Pulmonary artery endothelial cell (primary cell): Measurements from ENCODE around the gene ACTA2. TPM values are rescaled to one million over a fixed set of nuclear protein-coding genes. Genes with fewer than 3 reads are reported as not detected.

ENCODE experiments used
- DNase-seq: peaks from one replicate; pipeline ENCODE4 v3.0.0-alpha.2; 2011; ENCODE audit warnings: low read depth, low spot score
- total RNA-seq: library from RNA; depleted of rRNA; stranded (reverse); fragments of >200 nt; gene quantifications from 2 replicates; pipeline ENCODE4 v1.2.3, GENCODE V29; 2014

The ACTA2 gene
- 12.3 and 26.9 TPM in 2 replicates for total RNA-seq

DNA sequence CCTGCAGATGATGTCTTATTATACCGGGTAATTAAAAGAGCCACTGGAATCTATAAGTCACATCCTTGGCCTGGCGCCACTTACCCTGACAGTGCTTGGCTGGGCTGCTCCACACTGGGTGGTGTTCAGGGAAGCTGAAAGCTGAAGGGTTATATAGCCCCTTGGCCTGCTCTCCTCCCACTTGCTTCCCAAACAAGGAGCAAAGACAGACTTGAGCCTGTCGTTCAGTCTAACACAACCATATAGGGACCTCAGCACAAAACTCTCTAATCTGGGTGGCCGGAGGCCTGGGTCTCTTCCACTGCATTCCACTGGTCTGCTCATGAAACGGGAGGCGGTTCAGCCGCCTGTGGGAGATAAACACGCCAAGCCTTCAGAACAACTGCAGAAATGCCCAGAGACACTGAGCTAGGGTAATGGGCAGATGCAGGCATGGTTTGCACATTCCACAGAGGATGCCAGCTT lies at the start of gene ACTA2:
Gene ACTA2 (minus strand): TSS at position 127 of the 465 bp plus-strand sequence. CDS start 3,843 bp downstream, outside the sequence.
- no peak for DNase-seq

DNA sequence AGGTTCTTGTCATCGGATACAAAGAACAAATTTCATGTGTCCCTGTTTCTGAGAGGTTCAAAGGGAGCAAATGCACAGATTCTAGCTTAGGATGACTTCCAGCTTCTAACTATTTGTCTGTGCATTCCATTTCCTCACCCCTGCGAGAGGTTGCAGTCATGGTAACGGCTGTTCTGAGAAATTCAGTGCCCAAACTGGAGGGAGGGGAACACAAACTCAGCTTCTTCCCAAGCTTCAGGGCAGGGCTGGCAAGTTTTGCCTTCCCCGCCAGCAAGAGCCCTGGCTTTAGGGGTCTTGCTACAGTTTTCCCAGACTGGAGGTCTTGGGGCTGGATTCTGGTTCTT lies 49.1 kb upstream of the ACTA2 start:
- DNase-seq = no peak

GRCh38 chr10:89001024-89001728 lies 48.6 kb upstream of the ACTA2 start:
- DNase-seq = no peak

DNA sequence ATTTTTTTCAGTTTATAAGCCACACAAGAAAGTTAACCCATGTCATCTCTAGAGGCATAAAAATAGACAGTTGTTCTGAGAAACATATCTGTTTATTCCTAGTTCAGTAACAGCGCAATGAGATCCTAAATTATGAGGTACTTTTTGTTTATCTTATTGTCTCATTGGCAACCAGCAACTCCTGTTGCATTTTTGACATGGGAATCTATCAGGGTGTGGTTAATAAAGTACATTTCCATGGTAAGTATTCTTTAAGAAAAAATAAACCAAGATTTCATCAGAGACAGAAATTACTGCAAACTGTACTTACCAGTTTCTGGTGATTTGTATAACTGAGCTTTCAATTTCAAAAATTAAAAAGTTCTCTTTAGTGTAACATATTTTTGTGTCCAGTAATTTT lies 47.1 kb upstream of the ACTA2 start:
- DNase-seq = no peak

- DNase-seq = no peak
Measured at GRCh38 chr10:88996927-88997326, 44.4 kb upstream of the ACTA2 start.

- DNase-seq = no peak
Measured at GRCh38 chr10:88995156-88995876, 42.7 kb upstream of the ACTA2 start.

DNA sequence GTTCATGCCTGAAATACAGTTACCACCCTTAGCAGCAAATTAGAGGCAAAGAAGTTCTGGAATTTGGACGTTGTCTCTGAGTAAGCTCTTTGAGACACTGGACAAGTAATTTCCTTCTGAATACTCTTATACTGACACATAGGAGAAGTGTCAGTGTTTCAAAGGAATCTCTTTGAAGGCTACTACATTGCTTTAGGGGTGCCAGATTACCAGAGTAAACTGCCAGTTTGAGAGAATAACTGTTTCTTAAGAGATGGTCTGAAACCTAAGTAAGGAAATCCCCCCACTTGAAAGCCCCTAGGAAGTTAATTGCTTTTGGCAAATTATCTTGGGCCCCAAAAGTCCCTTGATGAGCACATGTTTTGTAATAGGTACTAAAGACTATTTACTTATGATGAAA lies 41.4 kb upstream of the ACTA2 start:
- DNase-seq = no peak

GRCh38 chr10:88992921-88993524 lies 40.5 kb upstream of the ACTA2 start:
- no peak for DNase-seq

- DNase-seq = no peak
Measured at GRCh38 chr10:88991899-88992320, 39.3 kb upstream of the ACTA2 start.

GRCh38 chr10:88991161-88991898 lies 38.8 kb upstream of the ACTA2 start:
- DNase-seq = no peak

- DNase-seq = no peak
Measured at GRCh38 chr10:88990384-88991160, 38.0 kb upstream of the ACTA2 start, which contains the start of gene FAS. FAS (plus strand) TSS chr10:88990798; CDS start chr10:88990877, 79 bp downstream.

DNA sequence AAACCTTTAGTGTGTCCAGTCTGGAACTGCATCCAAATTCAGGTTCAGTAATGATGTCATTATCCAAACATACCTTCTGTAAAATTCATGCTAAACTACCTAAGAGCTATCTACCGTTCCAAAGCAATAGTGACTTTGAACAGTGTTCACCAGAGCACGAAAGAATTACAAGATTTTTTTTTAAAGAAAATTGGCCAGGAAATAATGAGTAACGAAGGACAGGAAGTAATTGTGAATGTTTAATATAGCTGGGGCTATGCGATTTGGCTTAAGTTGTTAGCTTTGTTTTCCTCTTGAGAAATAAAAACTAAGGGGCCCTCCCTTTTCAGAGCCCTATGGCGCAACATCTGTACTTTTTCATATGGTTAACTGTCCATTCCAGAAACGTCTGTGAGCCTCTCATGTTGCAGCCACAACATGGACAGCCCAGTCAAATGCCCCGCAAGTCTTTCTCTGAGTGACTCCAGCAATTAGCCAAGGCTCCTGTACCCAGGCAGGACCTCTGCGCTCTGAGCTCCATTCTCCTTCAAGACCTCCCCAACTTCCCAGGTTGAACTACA lies 37.3 kb upstream of the ACTA2 start:
- DNase-seq = peak; percentile 63

GRCh38 chr10:88989423-88989822 lies 36.9 kb upstream of the ACTA2 start:
- no peak for DNase-seq

DNA sequence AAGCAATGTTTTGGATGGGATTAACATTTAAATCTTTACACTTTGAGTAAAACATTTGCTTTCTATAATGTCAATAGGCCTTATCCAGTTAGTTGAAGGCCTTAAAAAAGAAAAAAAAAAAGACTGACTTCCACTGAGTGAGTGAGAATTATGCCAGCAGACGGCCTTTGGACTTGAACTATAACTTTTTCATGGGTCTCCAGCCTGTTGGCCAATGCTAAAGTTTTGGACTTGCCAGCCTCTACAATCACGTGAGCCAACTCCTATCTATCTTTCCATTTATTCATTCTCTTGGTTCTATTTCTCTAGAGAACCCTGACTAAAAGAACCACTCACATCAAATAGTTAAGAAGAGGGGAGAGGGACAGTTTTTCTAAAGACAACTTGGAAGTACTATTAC lies 35.3 kb upstream of the ACTA2 start:
- DNase-seq = no peak

DNA sequence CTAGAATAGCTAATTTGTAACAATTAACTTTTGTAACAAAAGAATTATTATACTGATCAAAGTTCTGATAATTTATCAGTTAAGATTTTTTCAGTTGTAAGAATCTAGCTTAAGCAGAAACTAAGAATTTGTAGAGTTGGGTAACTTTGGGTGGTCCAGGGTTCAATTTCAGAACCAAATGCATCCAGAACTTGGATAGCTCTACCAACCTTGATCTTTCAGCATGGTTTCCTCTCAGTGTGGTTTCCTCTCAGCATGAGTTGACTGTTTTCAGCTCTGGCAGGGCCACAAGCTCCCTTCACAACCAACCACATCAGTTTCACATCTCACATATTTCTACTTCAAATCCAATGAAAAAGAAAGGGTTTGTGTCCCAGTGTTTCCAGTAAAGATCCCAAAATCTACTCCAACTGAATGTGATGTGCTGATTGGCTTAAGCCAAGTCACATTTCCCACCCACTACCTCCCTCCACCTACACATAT lies 34.7 kb upstream of the ACTA2 start:
- no peak for DNase-seq

GRCh38 chr10:88986549-88987242 lies 34.1 kb upstream of the ACTA2 start:
- no peak for DNase-seq

- no peak for DNase-seq
Measured at GRCh38 chr10:88984525-88984924, 32.0 kb upstream of the ACTA2 start.

- DNase-seq = no peak
Measured at GRCh38 chr10:88983939-88984338, 31.4 kb upstream of the ACTA2 start.

DNA sequence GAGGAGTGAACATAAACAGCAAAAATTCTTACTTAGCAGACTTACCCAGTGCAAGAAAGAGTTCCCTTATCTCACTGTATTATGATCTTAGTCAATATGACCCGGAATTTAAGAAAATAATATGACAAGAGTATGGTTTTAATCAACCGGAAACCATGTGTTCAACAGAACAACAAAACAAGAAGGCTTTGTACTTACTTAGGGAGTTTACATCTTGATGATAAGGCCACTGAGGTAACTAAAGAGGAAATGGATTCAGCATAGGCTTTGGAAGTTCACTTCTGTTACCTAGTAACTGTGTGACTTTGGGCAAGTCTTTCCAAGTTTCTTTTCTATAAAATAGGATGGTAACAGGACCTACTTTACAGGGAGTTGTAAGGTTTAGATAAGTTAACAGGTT lies 30.6 kb upstream of the ACTA2 start:
- peak; percentile 68 for DNase-seq

- DNase-seq = no peak
Measured at GRCh38 chr10:88982366-88982765, 29.8 kb upstream of the ACTA2 start.
